ENCODE results near the gene SAA4.

SAA4 gene

GRCh38 chr11:18235394-18236334, 938 bp downstream of the SAA4 start:
- no peak for TF ChIP-seq EZH2phosphoT487 (conservative IDR thresholded peaks at IDR 0.05; ENCODE audit: low read length)
- no peak for TF ChIP-seq CTCF (IDR thresholded peaks at IDR 0.05; ENCODE audit: insufficient read depth, low read length, poor library complexity, severe bottlenecking)
- H3K4me2 ChIP-seq (ENCODE audit: low read depth, low read length, poor library complexity, severe bottlenecking): no peak overlapping the region
- no peak overlapping the region for H3K27ac ChIP-seq (ENCODE audit: low read depth, low read length)
- no peaks in the 10 kb centered on the region for H3K79me2 ChIP-seq (ENCODE audit: insufficient read depth, low read length)
- H4K20me1 ChIP-seq (ENCODE audit: low read depth, low read length): no peaks in the 10 kb centered on the region
- H3K27me3 ChIP-seq (ENCODE audit: low read length): no peaks in the 10 kb centered on the region
- H3K36me3 ChIP-seq (ENCODE audit: low read length): no peaks in the 10 kb centered on the region
- H3K9me2 ChIP-seq (replicated peaks; ENCODE audit: insufficient read depth, low read length): no peaks in the 10 kb centered on the region
- H3K4me3 ChIP-seq (ENCODE audit: insufficient read depth, low read length, poor library complexity, severe bottlenecking): no peak overlapping the region
- H3F3A ChIP-seq (ENCODE audit: insufficient read depth): no peaks in the 10 kb centered on the region
- H3K9me3 ChIP-seq (ENCODE audit: insufficient read depth, low read length): no peaks in the 10 kb centered on the region
- H2AFZ ChIP-seq (ENCODE audit: low read depth, low read length, severe bottlenecking): no peak overlapping the region
- H3K9ac ChIP-seq (ENCODE audit: low read length): no peak overlapping the region

- no peak overlapping the region for H3K9ac ChIP-seq (ENCODE audit: low read length)
- H3K9me3 ChIP-seq (ENCODE audit: insufficient read depth, low read length): no peaks in the 10 kb centered on the region
- no peaks in the 10 kb centered on the region for H3K27me3 ChIP-seq (ENCODE audit: low read length)
- no peak overlapping the region for H2AFZ ChIP-seq (ENCODE audit: low read depth, low read length, severe bottlenecking)
- peaks cover 4% of the 10 kb centered on the region for H3F3A ChIP-seq (ENCODE audit: insufficient read depth)
- H3K27ac ChIP-seq (ENCODE audit: low read depth, low read length): no peak overlapping the region
- TF ChIP-seq CTCF (IDR thresholded peaks at IDR 0.05; ENCODE audit: insufficient read depth, low read length, poor library complexity, severe bottlenecking) (no peak), EZH2phosphoT487 (conservative IDR thresholded peaks at IDR 0.05; ENCODE audit: low read length) (no peak)
- H3K79me2 ChIP-seq (ENCODE audit: insufficient read depth, low read length): no peaks in the 10 kb centered on the region
- no peaks in the 10 kb centered on the region for H4K20me1 ChIP-seq (ENCODE audit: low read depth, low read length)
- H3K4me2 ChIP-seq (ENCODE audit: low read depth, low read length, poor library complexity, severe bottlenecking): no peak overlapping the region
- H3K4me3 ChIP-seq (ENCODE audit: insufficient read depth, low read length, poor library complexity, severe bottlenecking): no peak overlapping the region
- H3K9me2 ChIP-seq (replicated peaks; ENCODE audit: insufficient read depth, low read length): no peaks in the 10 kb centered on the region
- H3K36me3 ChIP-seq (ENCODE audit: low read length): no peaks in the 10 kb centered on the region
Measured at GRCh38 chr11:18233912-18234311, 2.7 kb downstream of the SAA4 start.

GRCh38 chr11:18230859-18231258, 5.7 kb downstream of the SAA4 start:
- no peaks in the 10 kb centered on the region for H3K9me3 ChIP-seq (ENCODE audit: insufficient read depth, low read length)
- TF ChIP-seq EZH2phosphoT487 (conservative IDR thresholded peaks at IDR 0.05; ENCODE audit: low read length) (no peak), CTCF (IDR thresholded peaks at IDR 0.05; ENCODE audit: insufficient read depth, low read length, poor library complexity, severe bottlenecking) (no peak)
- no peak overlapping the region for H2AFZ ChIP-seq (ENCODE audit: low read depth, low read length, severe bottlenecking)
- no peak overlapping the region for H3K4me2 ChIP-seq (ENCODE audit: low read depth, low read length, poor library complexity, severe bottlenecking)
- H3K79me2 ChIP-seq (ENCODE audit: insufficient read depth, low read length): no peaks in the 10 kb centered on the region
- peaks cover 4% of the 10 kb centered on the region for H3F3A ChIP-seq (ENCODE audit: insufficient read depth)
- no peak overlapping the region for H3K27ac ChIP-seq (ENCODE audit: low read depth, low read length)
- no peak overlapping the region for H3K9ac ChIP-seq (ENCODE audit: low read length)
- no peaks in the 10 kb centered on the region for H3K9me2 ChIP-seq (replicated peaks; ENCODE audit: insufficient read depth, low read length)
- H4K20me1 ChIP-seq (ENCODE audit: low read depth, low read length): no peaks in the 10 kb centered on the region
- no peak overlapping the region for H3K4me3 ChIP-seq (ENCODE audit: insufficient read depth, low read length, poor library complexity, severe bottlenecking)
- no peaks in the 10 kb centered on the region for H3K27me3 ChIP-seq (ENCODE audit: low read length)
- H3K36me3 ChIP-seq (ENCODE audit: low read length): no peaks in the 10 kb centered on the region

All from SU-DHL-6 (cell line).